GF-D8 (cell line): Measurements from ENCODE around the gene KRTAP2-4.
"Not testable (repeated sequence)": the region's sequence is repeated elsewhere in the genome, so short reads cannot be mapped to it uniquely, and the experiment has no call there.

Experiments
- DNase-seq: peaks from one replicate; lab custom pipeline; 2025; lab: John Stamatoyannopoulos, UW

Gene KRTAP2-4

GRCh38 chr17:41065829-41066624, at the start of gene KRTAP2-4:
KRTAP2-4 (minus strand) TSS chr17:41065879; CDS start chr17:41065845, 34 bp downstream.
- no peak for DNase-seq

DNA sequence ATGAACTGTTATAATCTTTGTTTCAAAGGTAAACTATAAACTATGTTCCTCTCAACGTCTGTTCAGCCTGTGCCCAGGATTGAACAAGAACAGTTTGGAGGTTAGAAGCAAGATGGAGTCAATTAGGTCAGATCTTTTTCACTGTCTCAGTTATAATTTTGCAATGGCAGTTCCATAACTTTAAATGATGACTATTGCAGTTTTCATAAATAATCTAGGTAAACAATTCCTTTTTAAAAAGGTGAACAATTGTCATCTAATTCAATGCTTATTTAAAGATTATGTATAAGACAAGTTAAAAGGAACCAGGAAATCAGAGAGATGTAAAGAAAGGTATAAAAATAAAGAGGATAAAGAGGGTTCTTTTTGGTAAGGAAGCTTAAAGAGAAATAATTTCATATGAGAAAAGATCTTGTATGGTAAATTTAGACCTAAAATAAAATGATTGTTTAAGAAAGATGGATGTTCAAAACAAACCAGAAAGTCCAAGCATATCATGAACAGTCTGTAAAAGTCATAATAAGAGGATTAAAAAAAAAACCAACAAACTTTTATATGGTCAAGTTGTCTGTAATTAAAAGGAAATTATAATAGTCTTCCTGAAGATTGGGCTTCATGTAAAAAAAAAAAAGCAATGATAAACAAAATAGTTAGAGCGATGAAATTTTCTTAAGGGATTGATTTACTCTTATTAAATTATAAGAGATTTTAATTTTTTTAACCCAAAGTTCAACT, 45.6 kb upstream of the KRTAP2-4 start:
- no peak for DNase-seq

DNA sequence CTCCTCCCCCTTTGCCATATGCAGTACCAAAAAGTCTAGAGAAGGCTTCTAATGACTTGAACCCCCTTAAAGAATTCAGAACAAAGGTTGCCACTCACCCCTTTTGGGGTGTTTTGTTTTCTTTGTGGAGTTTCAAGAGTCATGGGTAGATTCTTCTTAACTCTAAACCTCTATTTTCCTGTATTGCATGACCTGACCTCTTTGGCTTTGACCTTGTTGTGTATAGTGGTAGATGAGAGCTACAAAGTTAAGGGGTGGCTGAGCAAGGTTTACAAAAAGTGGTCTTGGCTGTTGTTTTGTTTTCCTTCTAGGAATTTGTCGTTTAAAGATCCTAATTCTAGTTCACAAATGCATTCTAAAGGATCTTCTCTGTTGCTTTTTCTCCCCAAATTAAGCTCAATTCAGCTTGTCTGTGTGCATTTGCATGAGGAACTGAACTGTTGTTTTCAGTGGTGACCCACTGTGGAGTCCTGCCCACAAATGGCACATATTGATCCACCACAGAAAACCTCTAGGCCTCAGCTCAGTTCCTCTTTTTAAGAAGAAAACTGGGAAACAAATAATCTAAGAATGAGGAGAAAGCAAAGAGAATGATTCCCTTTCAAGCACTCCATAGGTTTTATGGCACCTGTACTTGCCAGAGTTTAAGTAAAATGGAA, 43.2 kb upstream of the KRTAP2-4 start:
- DNase-seq, result not testable (repeated sequence)

- DNase-seq, result no peak
Measured at GRCh38 chr17:41107941-41108450, 42.3 kb upstream of the KRTAP2-4 start.

DNA sequence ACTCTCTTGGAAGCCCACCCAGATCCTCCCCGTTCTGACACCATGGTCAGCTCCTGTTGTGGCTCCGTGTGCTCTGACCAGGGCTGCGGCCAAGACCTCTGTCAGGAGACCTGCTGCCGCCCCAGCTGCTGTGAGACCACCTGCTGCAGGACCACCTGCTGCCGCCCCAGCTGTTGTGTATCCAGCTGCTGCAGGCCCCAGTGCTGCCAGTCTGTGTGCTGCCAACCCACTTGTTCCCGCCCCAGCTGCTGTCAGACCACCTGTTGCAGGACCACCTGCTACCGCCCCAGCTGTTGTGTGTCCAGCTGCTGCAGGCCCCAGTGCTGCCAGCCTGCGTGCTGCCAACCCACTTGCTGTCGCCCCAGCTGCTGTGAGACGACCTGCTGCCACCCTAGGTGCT, 39.7 kb upstream of the KRTAP2-4 start, which contains the start of gene KRTAP4-9:
TSS of gene KRTAP4-9 (plus strand) at position 43 of the 400 bp plus-strand sequence. CDS start at position 43, 0 bp downstream.
- DNase-seq, result not testable (repeated sequence)

DNA sequence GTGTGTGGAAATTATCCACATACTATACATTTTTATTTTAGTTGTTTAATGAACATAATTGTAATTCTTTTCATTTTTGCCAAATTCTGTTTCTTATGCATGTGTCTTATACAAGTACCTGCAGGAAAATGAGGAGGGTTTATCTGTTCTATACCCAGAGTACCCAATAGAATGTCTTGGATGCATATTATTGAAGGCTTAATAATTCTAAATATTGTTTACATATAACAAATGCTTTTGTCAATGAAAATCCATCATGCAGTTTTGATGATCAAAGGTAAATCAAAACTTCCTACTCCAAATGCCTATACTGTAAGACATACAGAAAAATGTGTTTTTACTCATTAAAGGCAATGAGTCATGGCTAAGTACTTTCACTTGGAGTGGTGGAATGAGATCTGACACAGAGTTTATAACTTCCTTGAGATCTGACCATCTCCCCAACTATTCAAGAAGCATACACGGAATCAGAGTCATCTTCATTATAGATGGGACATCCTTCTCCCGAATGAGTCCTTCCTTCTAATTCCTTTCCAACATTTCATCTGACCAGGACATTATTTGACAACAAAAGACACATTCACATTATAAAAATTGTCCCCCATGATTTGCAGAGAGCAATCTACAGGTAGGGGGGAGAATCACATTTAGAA, 38.8 kb upstream of the KRTAP2-4 start:
- not testable (repeated sequence) for DNase-seq

GRCh38 chr17:41103896-41104295, 38.2 kb upstream of the KRTAP2-4 start:
- no peak for DNase-seq

- DNase-seq, result no peak
Measured at GRCh38 chr17:41101586-41102259, 36.0 kb upstream of the KRTAP2-4 start, which contains the start of gene KRTAP4-16. KRTAP4-16 (minus strand) TSS chr17:41102209; CDS start chr17:41102209, 0 bp downstream.

GRCh38 chr17:41099682-41100480, 34.2 kb upstream of the KRTAP2-4 start:
- DNase-seq, result not testable (repeated sequence)

DNA sequence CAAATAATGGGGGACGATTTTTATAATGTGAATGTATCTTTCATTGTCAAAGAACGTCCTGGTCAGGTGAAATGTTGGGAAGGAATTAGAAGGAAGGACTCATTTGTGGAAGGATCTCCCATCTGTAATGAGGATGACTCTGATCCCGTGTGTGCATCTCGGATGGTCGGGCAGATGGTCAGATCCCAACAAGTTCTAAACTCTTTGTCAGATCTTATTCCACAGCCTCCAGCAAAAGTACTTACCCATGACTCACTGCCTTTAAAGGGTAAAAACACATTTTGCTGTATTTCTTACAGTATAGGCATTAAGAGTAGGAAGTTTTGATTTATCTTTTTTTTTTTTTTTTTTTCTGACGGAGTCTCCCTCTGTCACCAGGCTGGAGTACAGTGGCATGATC, 32.8 kb upstream of the KRTAP2-4 start:
- no peak for DNase-seq

GRCh38 chr17:41098042-41098441, 32.4 kb upstream of the KRTAP2-4 start, which contains the start of gene KRTAP4-8:
KRTAP4-8 (minus strand) TSS chr17:41098142; CDS start chr17:41098084, 58 bp downstream.
- DNase-seq, result no peak

DNA sequence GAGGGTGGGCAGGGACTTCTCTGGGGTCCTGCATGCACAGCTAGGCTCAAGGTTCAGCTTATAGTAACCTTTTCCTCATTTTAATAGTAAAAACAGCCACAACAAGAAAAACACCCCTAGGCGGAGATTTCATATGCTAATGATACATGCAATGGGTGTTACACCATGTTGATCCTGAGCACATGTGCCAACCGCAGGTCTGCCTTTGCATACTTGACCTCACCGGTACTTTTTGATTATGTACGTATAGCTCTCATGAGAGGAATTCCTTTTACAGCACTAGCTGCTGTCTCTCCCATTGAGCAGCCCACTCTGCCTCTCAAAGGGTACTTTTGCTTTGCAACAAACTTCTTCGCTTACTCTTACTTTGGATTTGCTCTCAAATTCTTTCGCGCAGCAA, 30.4 kb upstream of the KRTAP2-4 start:
- DNase-seq, result no peak

DNA sequence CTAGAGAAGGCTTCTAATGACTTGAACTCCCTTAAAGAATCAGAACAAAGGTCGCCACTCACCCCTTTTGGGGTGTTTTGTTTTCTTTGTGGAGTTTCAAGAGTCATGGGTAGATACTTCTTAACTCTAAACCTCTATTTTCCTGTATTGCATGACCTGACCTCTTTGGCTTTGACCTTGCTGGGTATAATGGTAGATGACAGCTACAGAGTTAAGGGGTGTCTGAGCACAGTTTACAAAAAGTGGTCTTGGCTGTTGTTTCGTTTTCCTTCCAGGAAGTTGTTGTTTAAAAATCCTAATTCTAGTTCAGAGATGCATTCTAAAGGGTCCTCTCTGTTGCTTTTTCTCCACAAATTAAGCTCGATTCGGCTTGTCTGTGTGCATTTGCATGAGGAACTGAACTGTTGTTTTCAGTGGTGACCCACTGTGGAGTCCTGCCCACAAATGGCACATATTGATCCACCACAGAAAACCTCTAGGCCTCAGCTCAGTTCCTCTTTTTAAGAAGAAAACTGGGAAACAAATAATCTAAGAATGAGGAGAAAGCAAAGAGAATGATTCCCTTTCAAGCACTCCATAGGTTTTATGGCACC, 23.2 kb upstream of the KRTAP2-4 start:
- DNase-seq, result not testable (repeated sequence)

GRCh38 chr17:41084100-41084856, 18.6 kb upstream of the KRTAP2-4 start, which contains the start of gene KRTAP4-7:
KRTAP4-7 (plus strand) TSS chr17:41084150; CDS start chr17:41084207, 57 bp downstream.
- DNase-seq, result not testable (repeated sequence)

DNA sequence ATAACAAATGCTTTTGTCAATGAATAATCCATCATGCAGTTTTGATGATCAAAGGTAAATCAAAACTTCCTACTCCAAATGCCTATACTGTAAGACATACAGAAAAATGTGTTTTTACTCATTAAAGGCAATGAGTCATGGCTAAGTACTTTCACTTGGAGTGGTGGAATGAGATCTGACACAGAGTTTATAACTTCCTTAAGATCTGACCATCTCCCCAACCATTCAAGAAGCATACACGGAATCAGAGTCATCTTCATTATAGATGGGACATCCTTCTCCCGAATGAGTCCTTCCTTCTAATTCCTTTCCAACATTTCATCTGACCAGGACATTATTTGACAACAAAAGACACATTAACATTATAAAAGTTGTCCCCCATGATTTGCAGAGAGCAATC, 17.7 kb upstream of the KRTAP2-4 start:
- DNase-seq, result not testable (repeated sequence)

GRCh38 chr17:41082626-41083025, 16.9 kb upstream of the KRTAP2-4 start:
- DNase-seq, result no peak

- no peak for DNase-seq
Measured at GRCh38 chr17:41076788-41077187, 11.1 kb upstream of the KRTAP2-4 start.

GRCh38 chr17:41073676-41074075, 8.0 kb upstream of the KRTAP2-4 start:
- DNase-seq, result no peak
